Gastroesophageal sphincter (tissue), 4 donors: Measurements from ENCODE around the gene LRFN2. TPM values are rescaled to one million over a fixed set of nuclear protein-coding genes. Genes with fewer than 3 reads are reported as not detected.

Source experiments
- ATAC-seq: fragments of 150-250 bp; one replicate; pipeline ENCODE4 v1.9.1; 2016; ENCODE audit warnings: mild to moderate bottlenecking, moderate library complexity
- H3K27ac ChIP-seq, 4 donors: fragments of 200-600 bp; sonication (generic) in 3 of 4; 1 replicate in 3 of 4; 2 replicates in 1 of 4; pipeline ENCODE4 v1.5.1; 2016 to 2019
- H3K27me3 ChIP-seq: fragments of 200-600 bp; sonication (generic); one replicate; pipeline ENCODE4 v1.5.1; 2019
- H3K36me3 ChIP-seq, 2 donors: fragments of 200-600 bp; sonication (generic); one replicate each; pipeline ENCODE4 v1.5.1; 2019; ENCODE audit warnings: control low read depth in 1 of 2
- H3K4me1 ChIP-seq, 3 donors: fragments of 200-600 bp; sonication (generic); 1 replicate in 2 of 3; 2 replicates in 1 of 3; pipeline ENCODE4 v1.5.1; 2016 to 2019; ENCODE audit warnings: control low read depth in 2 of 3
- H3K4me3 ChIP-seq, 2 donors: fragments of 200-600 bp; sonication (generic); one replicate each; pipeline ENCODE4 v1.5.1; 2019; ENCODE audit warnings: mild to moderate bottlenecking in 1 of 2, moderate library complexity in 1 of 2
- H3K9me3 ChIP-seq, 3 donors: fragments of 200-600 bp; sonication (generic); one replicate each; pipeline ENCODE4 v1.5.1; 2017 to 2019; ENCODE audit warnings: control low read depth in 2 of 3
- EP300 ChIP-seq: sonication (generic); formaldehyde crosslinking; IDR thresholded peaks from one replicate; pipeline ENCODE4 v1.6.1; 2017; ENCODE audit warnings: antibody characterized with exemption, mild to moderate bottlenecking
- POLR2A ChIP-seq, 2 donors: fragments of 450-650 bp; IDR thresholded peaks; one replicate each; pipeline ENCODE4 v1.6.1; 2017; ENCODE audit warnings: antibody characterized with exemption in 2 of 2, mild to moderate bottlenecking in 2 of 2, moderate library complexity in 1 of 2
- POLR2AphosphoS5 ChIP-seq: sonication (generic); formaldehyde crosslinking; IDR thresholded peaks from one replicate; pipeline ENCODE4 v1.6.1; 2017; ENCODE audit warnings: antibody characterized with exemption
- WGBS, 2 donors: methylation state at CpG; one replicate each; pipeline ENCODE4 v1.1.5; 2018; ENCODE audit warnings: low coverage in 1 of 2; 5-methylcytosine and 5-hydroxymethylcytosine counted together
- total RNA-seq, 4 donors: library from RNA; depleted of rRNA; stranded (reverse); fragments of >200 nt; gene quantifications; one replicate each; pipeline ENCODE4 v1.1.0, GENCODE V29; 2016
- TF ChIP-seq, protein P1 (sequence below), 4 experiments: fragments of 200-600 bp in 2 of 4; fragments of 450-650 bp in 2 of 4; sonication (generic) in 1 of 4; IDR thresholded peaks; one replicate each; pipeline ENCODE4 v1.5.1; 2017 to 2019; ENCODE audit warnings: antibody characterized with exemption in 4 of 4, mild to moderate bottlenecking in 2 of 4, moderate library complexity in 2 of 4

LRFN2 gene
- under 1 TPM in 1 of 4 donors, not detected in 3; 0.13 TPM for total RNA-seq

DNA sequence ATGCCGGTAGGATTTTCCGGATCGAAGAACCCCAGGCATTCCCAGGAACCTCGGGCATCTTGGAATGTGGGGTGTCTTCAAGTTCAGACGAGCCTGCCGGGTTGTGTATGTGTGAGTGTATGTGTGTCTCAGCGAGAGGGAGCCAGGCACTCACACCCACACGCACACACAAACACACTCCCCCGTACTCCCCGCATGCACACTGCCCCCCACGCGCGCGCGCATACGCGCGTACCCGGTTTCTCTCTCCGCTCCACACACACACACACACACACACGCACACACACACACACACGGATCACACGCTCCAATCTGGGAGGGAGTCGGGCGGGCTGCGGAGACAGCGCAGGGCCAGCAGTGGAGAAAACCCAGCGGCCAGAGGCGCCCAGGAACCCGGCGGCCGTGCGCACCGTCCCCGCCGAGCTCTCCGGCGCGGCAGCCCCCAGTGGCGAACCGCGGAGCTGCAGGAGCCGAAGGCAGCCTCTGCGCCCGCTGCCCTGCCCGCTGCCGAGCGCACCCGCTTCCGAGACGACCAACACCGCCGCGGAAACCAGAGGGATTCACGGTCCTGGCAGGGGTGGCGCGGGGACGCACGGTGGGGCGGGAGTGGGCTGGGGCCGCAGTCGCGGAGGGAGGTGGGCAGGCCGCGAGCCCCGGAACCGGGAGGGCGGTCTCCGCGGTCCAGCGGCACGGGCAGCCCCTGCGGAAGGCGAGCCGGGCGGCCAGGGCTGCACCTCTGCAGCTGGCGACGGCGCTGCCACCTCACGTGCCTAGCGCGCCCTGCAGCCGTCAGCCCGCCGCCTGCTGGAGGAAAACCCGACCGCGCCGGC, at the start of gene LRFN2:
TSS of gene LRFN2 (minus strand) at position 125 of the 830 bp plus-strand sequence.
- TF ChIP-seq EP300 (no peak), POLR2A (IDR thresholded peaks at IDR 0.05) (no peak), POLR2AphosphoS5 (no peak)
- TF ChIP-seq, protein P1, sequence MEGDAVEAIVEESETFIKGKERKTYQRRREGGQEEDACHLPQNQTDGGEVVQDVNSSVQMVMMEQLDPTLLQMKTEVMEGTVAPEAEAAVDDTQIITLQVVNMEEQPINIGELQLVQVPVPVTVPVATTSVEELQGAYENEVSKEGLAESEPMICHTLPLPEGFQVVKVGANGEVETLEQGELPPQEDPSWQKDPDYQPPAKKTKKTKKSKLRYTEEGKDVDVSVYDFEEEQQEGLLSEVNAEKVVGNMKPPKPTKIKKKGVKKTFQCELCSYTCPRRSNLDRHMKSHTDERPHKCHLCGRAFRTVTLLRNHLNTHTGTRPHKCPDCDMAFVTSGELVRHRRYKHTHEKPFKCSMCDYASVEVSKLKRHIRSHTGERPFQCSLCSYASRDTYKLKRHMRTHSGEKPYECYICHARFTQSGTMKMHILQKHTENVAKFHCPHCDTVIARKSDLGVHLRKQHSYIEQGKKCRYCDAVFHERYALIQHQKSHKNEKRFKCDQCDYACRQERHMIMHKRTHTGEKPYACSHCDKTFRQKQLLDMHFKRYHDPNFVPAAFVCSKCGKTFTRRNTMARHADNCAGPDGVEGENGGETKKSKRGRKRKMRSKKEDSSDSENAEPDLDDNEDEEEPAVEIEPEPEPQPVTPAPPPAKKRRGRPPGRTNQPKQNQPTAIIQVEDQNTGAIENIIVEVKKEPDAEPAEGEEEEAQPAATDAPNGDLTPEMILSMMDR (IDR thresholded peaks at IDR 0.05), result peak; percentile 41 to 78 (median 70)
- ATAC-seq, result peak; percentile 88
- Histone ChIP-seq H3K27me3 (peaks cover 92% of the 10 kb centered on the region), H3K9me3 (peaks cover 0 to 5% (median 0%) of the 10 kb centered on the region in 3 donors), H3K4me3 (peak within 1 kb of the TSS; percentile 6 to 49), H3K4me1 (peaks cover 0 to 25% (median 10%) of the 10 kb centered on the region in 3 donors), H3K27ac (peak within 1 kb of the TSS in 2 of 4 donors; percentile 48 to 49), H3K36me3 (no peaks in the 10 kb centered on the region)
- WGBS, 2 donors, result 0% methylated on average over 9 of the region's 89 CpGs; no CpG with 5 or more reads in 1 of the 2 donors

DNA sequence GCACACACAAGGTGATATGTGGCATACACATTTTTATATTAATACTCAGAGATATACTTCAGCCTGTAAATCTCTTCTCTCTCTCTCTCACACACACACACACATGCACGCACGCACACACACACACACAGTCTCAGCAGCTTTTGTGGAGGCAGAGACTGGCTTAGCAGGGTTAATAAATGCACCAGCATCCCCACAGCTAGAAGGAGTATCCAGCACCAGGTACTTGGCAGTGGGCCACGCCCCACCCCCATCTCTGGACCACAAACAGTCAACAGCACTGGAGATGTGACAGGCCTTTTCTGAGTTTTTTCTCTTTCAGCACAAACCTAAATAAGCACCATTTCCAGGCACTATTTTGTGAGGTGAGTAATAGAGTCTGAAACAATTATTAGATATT, 47.3 kb upstream of the LRFN2 start:
- 0 to 68% methylated on average over 1 to 3 of the region's 3 CpGs for WGBS, 2 donors
- H3K36me3 ChIP-seq, result no peaks in the 10 kb centered on the region
- peaks cover 24% of the 10 kb centered on the region for H3K27me3 ChIP-seq
- no peak overlapping the region for H3K4me3 ChIP-seq
- no peak for ATAC-seq
- H3K9me3 ChIP-seq, result no peaks in the 10 kb centered on the region
- TF ChIP-seq POLR2AphosphoS5, result no peak
- TF ChIP-seq POLR2A (IDR thresholded peaks at IDR 0.05), result no peak
- TF ChIP-seq, protein P1 (IDR thresholded peaks at IDR 0.05), result no peak
- no peak for TF ChIP-seq EP300
- H3K4me1 ChIP-seq, result no peaks in the 10 kb centered on the region
- no peak overlapping the region for H3K27ac ChIP-seq

DNA sequence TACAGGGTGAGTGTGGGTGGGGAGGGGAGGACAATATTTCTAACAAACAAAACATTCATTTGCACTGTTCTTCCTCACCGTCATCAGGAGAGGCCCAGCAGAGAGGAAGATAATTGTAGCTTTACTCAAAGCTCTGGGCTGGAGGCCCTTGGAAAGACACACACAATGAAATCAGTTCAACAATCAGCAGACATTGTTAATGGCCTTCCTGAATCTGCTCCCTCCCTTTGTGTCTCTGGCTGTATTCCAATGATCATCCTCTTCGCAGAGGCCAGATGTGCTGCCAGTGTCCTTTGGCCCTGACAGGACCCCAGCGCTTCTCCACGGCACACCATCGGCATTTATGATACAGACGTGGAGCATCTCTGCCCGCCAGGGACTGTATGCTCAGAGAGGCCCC, 44.6 kb upstream of the LRFN2 start:
- peaks cover 33% of the 10 kb centered on the region for H3K27me3 ChIP-seq
- H3K27ac ChIP-seq, result no peak overlapping the region
- ATAC-seq, result no peak
- H3K4me1 ChIP-seq, result no peaks in the 10 kb centered on the region
- WGBS, 2 donors, result 34 to 40% methylated on average over 2 to 6 of the region's 7 CpGs
- H3K36me3 ChIP-seq, result no peaks in the 10 kb centered on the region
- TF ChIP-seq POLR2A (IDR thresholded peaks at IDR 0.05), result no peak
- TF ChIP-seq POLR2AphosphoS5, result no peak
- TF ChIP-seq EP300, result no peak
- TF ChIP-seq, protein P1 (IDR thresholded peaks at IDR 0.05), result no peak
- no peaks in the 10 kb centered on the region for H3K9me3 ChIP-seq
- no peak overlapping the region for H3K4me3 ChIP-seq

DNA sequence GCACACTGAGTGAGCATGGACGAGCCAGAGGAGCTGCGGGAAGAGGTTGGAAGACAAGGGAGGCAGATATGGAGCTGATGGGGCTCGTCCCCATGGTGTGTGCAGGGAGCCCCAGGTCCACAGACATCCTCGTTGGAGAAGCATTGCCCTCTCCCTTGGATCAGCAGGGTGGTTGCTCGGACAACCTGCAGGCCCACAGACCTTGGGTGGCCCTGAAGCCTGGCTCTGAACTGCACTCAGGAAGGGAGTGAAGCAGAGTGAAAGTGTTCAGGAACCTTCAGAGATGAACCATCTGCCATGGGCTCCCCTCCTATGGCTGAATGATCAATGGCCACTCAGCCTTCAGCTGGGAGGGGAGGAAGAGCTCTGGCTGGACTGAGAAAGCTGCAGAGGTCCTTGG, 43.3 kb upstream of the LRFN2 start:
- no peak for TF ChIP-seq POLR2A (IDR thresholded peaks at IDR 0.05)
- TF ChIP-seq EP300, result no peak
- TF ChIP-seq POLR2AphosphoS5, result no peak
- TF ChIP-seq, protein P1 (IDR thresholded peaks at IDR 0.05), result no peak
- Histone ChIP-seq H3K4me3 (no peak overlapping the region), H3K27me3 (peaks cover 33% of the 10 kb centered on the region), H3K36me3 (no peaks in the 10 kb centered on the region), H3K9me3 (peaks cover 0 to 8% (median 0%) of the 10 kb centered on the region in 3 donors), H3K4me1 (no peaks in the 10 kb centered on the region), H3K27ac (no peak overlapping the region)
- no peak for ATAC-seq
- 36 to 55% methylated on average over 3 to 4 of the region's 5 CpGs for WGBS, 2 donors

DNA sequence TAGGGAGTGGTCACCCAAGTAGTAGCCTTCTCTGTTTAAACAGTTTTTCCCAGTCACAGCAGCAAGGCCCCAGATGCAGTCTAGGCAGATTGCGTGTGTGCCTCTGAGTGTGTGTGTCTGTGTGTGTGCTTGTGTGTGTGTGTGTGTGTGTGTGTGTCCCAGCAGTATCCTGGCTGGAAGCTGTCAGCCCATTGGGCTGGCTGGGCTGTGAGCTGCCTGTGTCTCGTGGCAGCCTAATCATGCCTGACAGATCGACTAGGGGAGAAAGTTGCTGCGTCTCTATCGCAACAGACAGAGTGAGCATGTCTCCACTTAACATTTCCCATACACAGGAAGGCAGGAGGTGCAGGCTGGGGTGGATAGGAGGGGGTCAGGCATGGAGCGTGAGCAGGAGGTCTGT, 42.9 kb upstream of the LRFN2 start:
- no peak overlapping the region for H3K27ac ChIP-seq
- WGBS, 2 donors, result 35% methylated on average over 6 of the region's 6 CpGs; no CpG with 5 or more reads in 1 of the 2 donors
- peaks cover 0 to 8% (median 0%) of the 10 kb centered on the region in 3 donors for H3K9me3 ChIP-seq
- TF ChIP-seq POLR2A (IDR thresholded peaks at IDR 0.05) (no peak), POLR2AphosphoS5 (no peak), EP300 (no peak)
- TF ChIP-seq, protein P1 (IDR thresholded peaks at IDR 0.05), result no peak
- H3K4me1 ChIP-seq, result no peaks in the 10 kb centered on the region
- peaks cover 33% of the 10 kb centered on the region for H3K27me3 ChIP-seq
- no peak overlapping the region for H3K4me3 ChIP-seq
- no peaks in the 10 kb centered on the region for H3K36me3 ChIP-seq
- no peak for ATAC-seq
